Measurements from ENCODE around the gene SLC9A1.

- TF ChIP-seq CTCF (conservative IDR thresholded peaks at IDR 0.05) = no peak
- no peak for TF ChIP-seq EZH2 (IDR thresholded peaks at IDR 0.05; ENCODE audit: low read depth)
Measured at GRCh38 chr1:27057389-27057788, 97.5 kb downstream of the SLC9A1 start.
